Measurements from ENCODE around the gene KCNH1. TPM values are rescaled to one million over a fixed set of nuclear protein-coding genes. Genes with fewer than 3 reads are reported as not detected.

Gene KCNH1
- total and polyA plus RNA-seq, 2 donors: 0.62 to 0.85 TPM

DNA sequence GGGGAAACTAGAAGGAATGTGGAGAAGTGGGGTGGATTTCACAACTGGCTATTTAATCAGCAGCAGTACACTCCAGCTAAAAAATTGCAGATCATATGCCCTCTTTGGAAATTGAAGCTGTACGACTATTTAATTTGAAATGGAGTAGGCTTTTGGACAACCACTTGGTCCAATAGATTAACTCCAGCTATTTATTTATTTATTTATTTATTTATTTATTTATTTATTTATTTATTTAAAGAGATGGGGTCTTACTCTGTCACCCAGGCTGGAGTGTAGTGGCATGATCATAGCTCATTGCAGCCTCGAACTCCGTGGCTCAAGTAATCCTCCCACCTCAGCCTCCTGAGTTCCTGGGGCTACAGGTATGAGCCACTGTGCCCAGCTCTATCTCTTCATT lies 312.3 kb downstream of the KCNH1 start:
- H3K27me3 ChIP-seq (ENCODE audit: control insufficient read depth in 2 of 2, insufficient read depth in 1 of 2, low read length in 1 of 2): no peaks in the 10 kb centered on the region
- H3K4me3 ChIP-seq (ENCODE audit: low read length in 2 of 2): no peak overlapping the region
- WGBS: 80% methylated on average over 3 of the region's 3 CpGs
- no peaks in the 10 kb centered on the region for H3K36me3 ChIP-seq (ENCODE audit: control insufficient read depth in 2 of 2, insufficient read depth in 2 of 2, low read length in 1 of 2)
- no peaks in the 10 kb centered on the region for H3K9me3 ChIP-seq (ENCODE audit: control insufficient read depth in 2 of 2, insufficient read depth in 1 of 2, low read length in 1 of 2)
- H3K4me1 ChIP-seq (ENCODE audit: control insufficient read depth in 2 of 2, insufficient read depth in 2 of 2, low read length in 2 of 2): no peaks in the 10 kb centered on the region
- no peak overlapping the region for H3K27ac ChIP-seq (ENCODE audit: low read depth in 1 of 2, low read length in 1 of 2)
- no peak for DNase-seq (ENCODE audit: low read depth in 6 of 9, low spot score in 9 of 9)

DNA sequence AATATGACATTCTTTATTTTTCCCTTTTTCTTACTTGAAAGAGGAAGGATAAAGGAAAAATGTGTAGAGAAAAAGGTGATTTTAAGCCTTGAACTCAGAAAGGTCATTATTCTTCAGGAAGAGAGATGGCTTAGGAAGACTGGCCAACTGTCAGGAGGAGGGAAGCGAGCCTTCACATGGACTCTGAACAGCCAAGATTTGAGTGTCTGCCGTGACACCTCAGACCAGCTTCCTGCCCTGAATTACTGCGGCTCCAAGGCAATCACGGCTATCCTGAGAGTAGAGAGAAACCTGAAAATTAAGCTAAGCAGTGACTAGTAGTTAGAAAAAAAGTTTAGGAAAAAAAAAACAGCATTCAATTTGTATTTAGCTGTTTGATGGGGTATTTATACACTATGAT lies 314.7 kb downstream of the KCNH1 start:
- Histone ChIP-seq H3K36me3 (ENCODE audit: control insufficient read depth in 2 of 2, insufficient read depth in 2 of 2, low read length in 1 of 2) (no peaks in the 10 kb centered on the region), H3K4me1 (ENCODE audit: control insufficient read depth in 2 of 2, insufficient read depth in 2 of 2, low read length in 2 of 2) (no peaks in the 10 kb centered on the region), H3K9me3 (ENCODE audit: control insufficient read depth in 2 of 2, insufficient read depth in 1 of 2, low read length in 1 of 2) (no peaks in the 10 kb centered on the region), H3K4me3 (ENCODE audit: low read length in 2 of 2) (no peak overlapping the region), H3K27me3 (ENCODE audit: control insufficient read depth in 2 of 2, insufficient read depth in 1 of 2, low read length in 1 of 2) (no peaks in the 10 kb centered on the region), H3K27ac (ENCODE audit: low read depth in 1 of 2, low read length in 1 of 2) (no peak overlapping the region)
- DNase-seq (ENCODE audit: low read depth in 6 of 9, low spot score in 9 of 9): no peak
- WGBS: 95% methylated on average over 4 of the region's 4 CpGs

DNA sequence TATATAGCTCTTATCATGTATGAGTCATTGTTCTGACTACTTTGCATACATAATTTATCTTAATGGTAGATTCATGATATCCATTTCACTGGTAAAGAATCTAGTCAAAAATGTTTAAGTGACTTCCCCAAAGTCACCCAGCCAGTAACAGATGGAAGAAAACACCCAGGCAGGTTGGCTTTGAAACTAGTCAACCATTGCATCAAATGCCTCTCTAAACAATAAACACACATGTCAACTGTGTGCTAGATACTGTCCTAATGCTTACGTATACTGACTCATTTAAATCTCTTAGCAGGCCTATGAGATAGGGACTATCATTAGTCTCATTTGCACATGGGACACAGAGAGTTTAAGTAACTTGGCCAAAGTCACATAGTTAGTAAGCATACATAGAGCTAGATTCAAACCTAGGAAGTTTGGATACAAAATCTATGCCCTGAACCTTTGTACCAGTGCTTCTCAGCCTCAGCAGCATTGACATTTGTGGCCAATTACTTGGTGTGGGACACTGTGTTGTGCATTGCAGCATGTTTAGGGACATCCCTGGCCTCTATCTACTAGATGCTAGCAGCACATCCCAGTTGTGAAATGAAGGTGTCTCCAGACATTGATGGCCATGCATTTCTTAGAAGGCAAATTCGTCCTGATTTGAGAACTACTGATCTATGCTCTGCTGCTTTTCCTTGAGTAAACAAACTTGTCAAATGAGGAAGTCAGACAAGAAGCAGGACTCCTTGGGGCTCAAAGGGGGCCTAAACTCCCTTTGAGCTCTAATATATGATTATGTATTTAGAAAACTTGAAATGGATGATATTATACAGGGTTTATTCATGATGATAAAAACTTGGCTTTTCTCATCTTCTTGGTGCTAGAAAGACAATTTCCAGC lies 316.3 kb downstream of the KCNH1 start:
- Histone ChIP-seq H3K27me3 (ENCODE audit: control insufficient read depth in 2 of 2, insufficient read depth in 1 of 2, low read length in 1 of 2) (no peaks in the 10 kb centered on the region), H3K4me1 (ENCODE audit: control insufficient read depth in 2 of 2, insufficient read depth in 2 of 2, low read length in 2 of 2) (no peaks in the 10 kb centered on the region), H3K4me3 (ENCODE audit: low read length in 2 of 2) (no peak overlapping the region), H3K36me3 (ENCODE audit: control insufficient read depth in 2 of 2, insufficient read depth in 2 of 2, low read length in 1 of 2) (no peaks in the 10 kb centered on the region), H3K27ac (ENCODE audit: low read depth in 1 of 2, low read length in 1 of 2) (no peak overlapping the region), H3K9me3 (ENCODE audit: control insufficient read depth in 2 of 2, insufficient read depth in 1 of 2, low read length in 1 of 2) (no peaks in the 10 kb centered on the region)
- no peak for DNase-seq (ENCODE audit: low read depth in 6 of 9, low spot score in 9 of 9)
- WGBS: 61% methylated on average over 2 of the region's 2 CpGs

DNA sequence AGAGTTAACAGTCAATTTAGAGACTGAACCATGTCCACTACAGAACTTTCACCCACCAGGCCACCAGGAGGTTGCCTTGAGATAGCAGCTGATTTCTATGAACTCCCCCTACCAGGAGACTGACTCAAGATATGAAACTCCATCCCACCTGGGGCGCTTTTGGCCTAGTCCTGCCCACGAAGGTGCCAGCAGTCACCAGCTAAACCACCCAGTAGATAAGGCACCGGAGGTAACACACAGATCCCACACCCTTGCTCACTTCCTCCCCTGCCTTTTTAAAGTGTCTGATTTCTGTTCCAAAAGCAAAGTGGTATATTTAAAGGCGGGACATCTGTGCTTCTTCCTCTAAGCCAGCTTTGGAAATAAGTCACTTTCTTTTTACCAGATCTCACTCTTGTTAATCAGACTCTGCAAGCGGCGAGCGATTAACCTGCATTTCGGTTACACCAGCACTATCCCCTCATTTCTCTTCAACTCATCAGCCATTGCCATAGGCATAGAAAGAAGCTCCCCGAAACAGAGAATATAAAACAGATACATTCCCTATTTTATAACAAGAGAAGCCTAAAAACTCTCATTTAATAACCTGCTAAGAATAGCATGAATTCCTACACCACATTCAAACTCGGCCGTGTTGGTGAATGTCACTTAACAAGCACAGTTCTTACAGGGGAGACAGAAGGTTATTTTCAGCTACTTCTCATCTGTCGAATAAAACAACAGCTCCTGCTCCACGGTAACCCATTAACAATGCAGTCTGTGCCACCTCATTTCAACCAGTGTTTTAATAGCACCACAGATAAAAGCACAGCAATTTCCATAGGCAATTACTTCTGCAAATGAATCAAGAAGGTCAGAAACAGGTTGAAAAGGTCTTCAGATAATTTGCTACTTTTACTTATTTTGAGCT lies 318.1 kb downstream of the KCNH1 start:
- no peaks in the 10 kb centered on the region for H3K9me3 ChIP-seq (ENCODE audit: control insufficient read depth in 2 of 2, insufficient read depth in 1 of 2, low read length in 1 of 2)
- H3K4me1 ChIP-seq (ENCODE audit: control insufficient read depth in 2 of 2, insufficient read depth in 2 of 2, low read length in 2 of 2): no peaks in the 10 kb centered on the region
- no peak overlapping the region for H3K27ac ChIP-seq (ENCODE audit: low read depth in 1 of 2, low read length in 1 of 2)
- no peak for DNase-seq (ENCODE audit: low read depth in 6 of 9, low spot score in 9 of 9)
- H3K27me3 ChIP-seq (ENCODE audit: control insufficient read depth in 2 of 2, insufficient read depth in 1 of 2, low read length in 1 of 2): no peaks in the 10 kb centered on the region
- no peaks in the 10 kb centered on the region for H3K36me3 ChIP-seq (ENCODE audit: control insufficient read depth in 2 of 2, insufficient read depth in 2 of 2, low read length in 1 of 2)
- 89% methylated on average over 13 of the region's 13 CpGs for WGBS
- H3K4me3 ChIP-seq (ENCODE audit: low read length in 2 of 2): no peak overlapping the region

DNA sequence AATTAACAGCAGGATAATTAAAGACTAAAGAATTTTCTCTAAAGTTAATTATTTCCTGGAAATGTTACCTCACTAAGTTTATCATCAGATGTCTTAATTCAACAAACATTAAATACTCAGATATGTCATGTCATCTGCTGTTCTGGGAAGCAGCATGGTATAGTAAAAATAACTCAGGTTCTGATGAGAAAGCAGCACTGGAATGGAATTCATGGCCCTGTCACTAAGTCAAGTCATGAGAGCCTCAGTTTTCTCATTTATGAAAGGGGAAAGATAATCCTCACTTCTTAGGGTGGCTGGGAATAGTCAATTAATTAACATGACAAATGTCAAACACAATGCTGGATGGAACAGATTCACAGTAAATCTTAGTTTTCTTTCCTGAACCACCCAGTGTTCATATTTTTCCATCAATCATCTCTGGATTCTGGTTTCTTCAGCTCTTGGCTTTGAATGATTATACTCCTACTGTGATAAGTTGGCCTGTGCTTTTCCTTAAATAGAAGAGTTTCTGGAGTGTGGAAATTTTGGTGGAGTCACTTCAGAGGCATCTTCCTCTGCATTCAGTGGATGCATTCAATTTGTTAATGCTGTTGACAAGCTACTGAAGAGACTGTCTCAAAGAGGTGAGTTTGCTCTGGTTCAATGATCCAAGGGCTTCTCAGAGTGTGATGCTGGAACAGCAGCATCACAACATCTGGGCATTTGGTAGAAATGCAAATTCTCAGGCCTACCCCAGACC lies 319.4 kb downstream of the KCNH1 start:
- no peak for DNase-seq (ENCODE audit: low read depth in 6 of 9, low spot score in 9 of 9)
- no peaks in the 10 kb centered on the region for H3K9me3 ChIP-seq (ENCODE audit: control insufficient read depth in 2 of 2, insufficient read depth in 1 of 2, low read length in 1 of 2)

DNA sequence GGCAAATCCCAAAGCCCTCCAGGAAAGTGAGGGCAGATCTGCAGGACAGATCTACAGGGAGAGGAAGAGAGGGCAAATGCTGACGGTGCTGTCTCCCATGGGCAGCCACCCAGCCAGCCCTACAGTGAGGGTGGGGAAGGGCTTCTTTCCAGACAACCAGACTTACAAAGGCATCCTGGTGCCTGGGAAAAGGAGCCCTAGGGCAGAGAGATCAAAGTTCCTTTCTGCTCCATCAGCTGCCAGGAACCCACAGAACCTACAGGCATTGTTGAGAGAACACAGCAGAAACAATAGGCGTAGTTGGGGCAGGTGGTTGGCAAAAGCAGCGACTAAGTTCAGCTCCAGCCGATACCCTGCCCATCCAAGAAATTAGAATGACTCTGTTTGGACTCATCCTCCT lies 332.4 kb downstream of the KCNH1 start:
- 96% methylated on average over 4 of the region's 4 CpGs for WGBS
- Histone ChIP-seq H3K27ac (ENCODE audit: low read depth in 1 of 2, low read length in 1 of 2) (no peak overlapping the region), H3K27me3 (ENCODE audit: control insufficient read depth in 2 of 2, insufficient read depth in 1 of 2, low read length in 1 of 2) (no peaks in the 10 kb centered on the region), H3K36me3 (ENCODE audit: control insufficient read depth in 2 of 2, insufficient read depth in 2 of 2, low read length in 1 of 2) (no peaks in the 10 kb centered on the region), H3K9me3 (ENCODE audit: control insufficient read depth in 2 of 2, insufficient read depth in 1 of 2, low read length in 1 of 2) (no peaks in the 10 kb centered on the region), H3K4me3 (ENCODE audit: low read length in 2 of 2) (no peak overlapping the region), H3K4me1 (ENCODE audit: control insufficient read depth in 2 of 2, insufficient read depth in 2 of 2, low read length in 2 of 2) (no peaks in the 10 kb centered on the region)
- no peak for DNase-seq (ENCODE audit: low read depth in 6 of 9, low spot score in 9 of 9)

More for the DNA sequence above, 319.4 kb downstream of the KCNH1 start:
- Histone ChIP-seq H3K27ac (ENCODE audit: low read depth in 1 of 2, low read length in 1 of 2) (no peak overlapping the region), H3K27me3 (ENCODE audit: control insufficient read depth in 2 of 2, insufficient read depth in 1 of 2, low read length in 1 of 2) (no peaks in the 10 kb centered on the region), H3K4me1 (ENCODE audit: control insufficient read depth in 2 of 2, insufficient read depth in 2 of 2, low read length in 2 of 2) (no peaks in the 10 kb centered on the region), H3K36me3 (ENCODE audit: control insufficient read depth in 2 of 2, insufficient read depth in 2 of 2, low read length in 1 of 2) (no peaks in the 10 kb centered on the region), H3K4me3 (ENCODE audit: low read length in 2 of 2) (no peak overlapping the region)

DNA sequence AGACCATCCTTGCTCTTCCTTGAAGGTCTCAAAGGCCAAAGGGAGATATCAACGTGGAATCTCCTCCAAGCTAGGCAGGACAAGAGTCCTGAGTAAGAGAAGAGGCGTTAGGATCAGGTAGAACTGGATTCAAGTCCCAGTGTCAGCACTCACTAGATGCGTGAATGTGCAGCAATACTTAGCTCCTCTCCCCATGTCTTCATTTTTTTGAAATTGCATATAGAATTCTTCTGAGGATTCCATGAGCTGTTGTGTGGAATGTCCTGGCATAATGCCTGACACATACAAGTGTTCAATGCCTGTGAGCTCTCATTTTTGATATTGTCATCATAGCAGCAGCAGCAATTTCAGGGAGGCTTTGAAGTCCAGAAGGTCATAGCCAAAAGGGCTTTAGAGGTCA lies 333.2 kb downstream of the KCNH1 start:
- H3K27ac ChIP-seq (ENCODE audit: low read depth in 1 of 2, low read length in 1 of 2): no peak overlapping the region
- no peaks in the 10 kb centered on the region for H3K27me3 ChIP-seq (ENCODE audit: control insufficient read depth in 2 of 2, insufficient read depth in 1 of 2, low read length in 1 of 2)
- H3K4me1 ChIP-seq (ENCODE audit: control insufficient read depth in 2 of 2, insufficient read depth in 2 of 2, low read length in 2 of 2): no peaks in the 10 kb centered on the region
- no peaks in the 10 kb centered on the region for H3K36me3 ChIP-seq (ENCODE audit: control insufficient read depth in 2 of 2, insufficient read depth in 2 of 2, low read length in 1 of 2)
- no peak for DNase-seq (ENCODE audit: low read depth in 6 of 9, low spot score in 9 of 9)
- WGBS: 80% methylated on average over 3 of the region's 3 CpGs
- H3K4me3 ChIP-seq (ENCODE audit: low read length in 2 of 2): no peak overlapping the region
- no peaks in the 10 kb centered on the region for H3K9me3 ChIP-seq (ENCODE audit: control insufficient read depth in 2 of 2, insufficient read depth in 1 of 2, low read length in 1 of 2)

DNA sequence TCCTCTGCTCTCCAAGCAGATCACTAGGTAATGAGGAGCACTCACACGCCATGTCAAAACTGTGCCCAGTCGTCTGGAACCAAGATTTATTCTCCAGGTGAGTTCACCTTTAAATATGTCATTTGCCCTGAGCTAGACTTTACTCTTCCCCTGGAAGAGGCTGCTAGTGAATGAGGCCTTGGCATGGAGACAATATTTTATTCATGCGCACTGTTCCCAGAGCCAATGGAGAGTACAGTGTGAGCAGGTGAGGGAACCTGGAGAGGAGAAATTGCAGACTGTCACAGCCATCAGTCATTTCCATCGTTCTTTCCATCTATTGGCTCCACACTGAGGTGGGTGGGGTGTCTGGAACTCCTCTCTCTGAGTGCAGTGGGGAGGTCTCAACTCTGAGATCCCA lies 333.6 kb downstream of the KCNH1 start:
- H3K27ac ChIP-seq (ENCODE audit: low read depth in 1 of 2, low read length in 1 of 2): no peak overlapping the region
- no peak for DNase-seq (ENCODE audit: low read depth in 6 of 9, low spot score in 9 of 9)

More for the DNA sequence above, 333.6 kb downstream of the KCNH1 start:
- Histone ChIP-seq H3K36me3 (ENCODE audit: control insufficient read depth in 2 of 2, insufficient read depth in 2 of 2, low read length in 1 of 2) (no peaks in the 10 kb centered on the region), H3K27me3 (ENCODE audit: control insufficient read depth in 2 of 2, insufficient read depth in 1 of 2, low read length in 1 of 2) (no peaks in the 10 kb centered on the region), H3K9me3 (ENCODE audit: control insufficient read depth in 2 of 2, insufficient read depth in 1 of 2, low read length in 1 of 2) (no peaks in the 10 kb centered on the region), H3K4me3 (ENCODE audit: low read length in 2 of 2) (no peak overlapping the region), H3K4me1 (ENCODE audit: control insufficient read depth in 2 of 2, insufficient read depth in 2 of 2, low read length in 2 of 2) (no peaks in the 10 kb centered on the region)
- 66% methylated on average over 4 of the region's 4 CpGs for WGBS
